Lower leg skin (tissue), 3 donors: ENCODE results near the gene EIF3F.

Experiments used
- CTCF ChIP-seq, 3 donors: fragments of 450-650 bp; IDR thresholded peaks; one replicate each; pipeline ENCODE4 v1.5.1; 2016; ENCODE audit warnings: antibody characterized with exemption in 3 of 3, mild to moderate bottlenecking in 3 of 3, moderate library complexity in 2 of 3
- POLR2A ChIP-seq, 2 donors: fragments of 450-650 bp; IDR thresholded peaks; one replicate each; pipeline ENCODE4 v1.6.1; 2016 to 2017; ENCODE audit warnings: antibody characterized with exemption in 2 of 2, mild to moderate bottlenecking in 1 of 2, moderate library complexity in 1 of 2

- TF ChIP-seq POLR2A (IDR thresholded peaks at IDR 0.05): no peak
- no peak for TF ChIP-seq CTCF (IDR thresholded peaks at IDR 0.05)
These were observed 21.1 kb downstream of the EIF3F start for GRCh38 chr11:8008212-8008611.
